DMS 273 (cell line): ENCODE data around the gene SAXO1.
"Not testable (repeated sequence)": the region's sequence is repeated elsewhere in the genome, so short reads cannot be mapped to it uniquely, and the experiment has no call there.

Experiments used
- DNase-seq: peaks from one replicate; lab custom pipeline; 2025; ENCODE audit not compliant: unreplicated experiment; lab: John Stamatoyannopoulos, UW

The SAXO1 gene

GRCh38 chr9:19033015-19033414 is at the start of gene SAXO1:
TSS of gene SAXO1 (minus strand) at chr9:19033209. CDS start at chr9:19032908, 301 bp downstream.
- no peak for DNase-seq

- DNase-seq, result no peak
Measured at GRCh38 chr9:19074836-19075235, 41.8 kb upstream of the SAXO1 start.

- no peak for DNase-seq
Measured at GRCh38 chr9:19074229-19074628, 41.2 kb upstream of the SAXO1 start.

DNA sequence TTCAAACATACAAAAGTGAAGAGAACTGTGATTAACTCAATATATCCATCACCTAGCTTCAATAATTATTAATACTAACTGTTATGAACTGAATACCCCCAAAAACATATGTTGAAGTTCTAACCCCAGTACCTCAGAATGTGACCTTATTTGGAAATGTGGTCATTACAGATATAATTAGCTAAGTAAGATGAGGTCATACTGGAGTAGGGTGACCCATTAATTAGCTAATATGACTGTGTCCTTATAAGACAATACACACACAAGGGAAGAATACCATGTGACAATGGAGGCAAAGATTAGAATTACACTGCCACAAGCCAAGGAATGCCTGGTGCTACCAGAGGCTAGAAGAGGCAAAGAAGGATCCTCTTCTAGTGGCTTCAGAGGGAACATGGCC is 24.0 kb upstream of the SAXO1 start:
- DNase-seq, result peak; percentile 5

DNA sequence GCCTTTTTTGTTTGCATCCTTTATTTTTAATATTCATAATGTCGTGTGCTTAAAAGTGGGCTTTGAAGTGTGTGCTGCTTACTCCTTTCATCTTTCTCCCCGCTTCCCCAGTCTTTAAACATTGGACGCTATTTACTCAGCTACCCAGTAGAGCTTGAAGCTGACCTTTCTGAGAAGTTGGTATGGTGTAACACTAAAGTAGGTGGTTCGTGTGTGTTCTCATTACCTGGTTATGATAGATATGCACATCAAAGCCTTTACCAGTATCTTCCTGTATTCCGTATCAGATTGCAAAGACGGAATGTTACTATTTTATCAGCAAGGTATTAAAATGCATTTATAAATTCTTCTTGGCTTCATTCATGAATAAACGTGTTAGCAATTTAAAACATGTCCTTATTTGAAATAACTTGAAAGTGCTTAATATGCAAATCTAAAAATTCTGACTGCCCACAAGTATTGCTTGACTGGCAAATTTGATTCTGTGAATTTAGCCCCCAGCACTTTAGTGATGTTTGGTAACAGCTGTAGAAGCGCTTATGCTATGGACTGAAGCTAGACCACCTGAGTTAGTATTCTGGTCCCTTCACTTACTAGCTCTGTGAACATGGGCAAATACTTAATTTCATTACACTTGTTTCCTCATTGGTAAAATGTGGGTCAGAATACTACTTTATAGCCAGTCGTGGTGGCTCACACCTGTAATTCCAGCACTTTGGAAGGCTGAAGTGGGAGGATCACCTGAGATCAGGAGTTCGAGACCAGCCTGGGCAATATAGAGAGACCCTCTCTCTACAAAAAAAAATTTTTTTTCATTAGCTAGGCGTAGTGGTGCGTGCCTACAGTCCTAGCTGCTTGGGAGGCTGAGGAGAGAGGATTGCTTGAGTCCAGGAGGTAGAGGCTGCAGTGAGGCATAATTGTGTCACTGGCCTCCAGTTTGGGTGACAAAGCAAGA is 17.9 kb upstream of the SAXO1 start:
- DNase-seq, result peak; percentile 35

DNA sequence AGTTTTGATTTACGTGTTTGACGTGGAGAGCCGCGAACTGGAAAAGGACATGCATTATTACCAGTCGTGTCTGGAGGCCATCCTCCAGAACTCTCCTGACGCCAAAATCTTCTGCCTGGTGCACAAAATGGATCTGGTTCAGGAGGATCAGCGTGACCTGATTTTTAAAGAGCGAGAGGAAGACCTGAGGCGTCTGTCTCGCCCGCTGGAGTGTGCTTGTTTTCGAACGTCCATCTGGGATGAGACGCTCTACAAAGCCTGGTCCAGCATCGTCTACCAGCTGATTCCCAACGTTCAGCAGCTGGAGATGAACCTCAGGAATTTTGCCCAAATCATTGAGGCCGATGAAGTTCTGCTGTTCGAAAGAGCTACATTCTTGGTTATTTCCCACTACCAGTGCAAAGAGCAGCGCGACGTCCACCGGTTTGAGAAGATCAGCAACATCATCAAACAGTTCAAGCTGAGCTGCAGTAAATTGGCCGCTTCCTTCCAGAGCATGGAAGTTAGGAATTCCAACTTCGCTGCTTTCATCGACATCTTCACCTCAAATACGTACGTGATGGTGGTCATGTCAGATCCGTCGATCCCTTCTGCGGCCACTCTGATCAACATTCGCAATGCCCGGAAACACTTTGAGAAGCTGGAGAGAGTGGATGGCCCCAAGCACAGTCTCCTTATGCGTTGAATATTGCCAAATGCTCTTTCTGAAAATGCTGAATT is 17.1 kb upstream of the SAXO1 start:
- peak; percentile 63 for DNase-seq

GRCh38 chr9:19048966-19049916 is 16.2 kb upstream of the SAXO1 start, which contains the start of gene RRAGA:
TSS of gene RRAGA (plus strand) at chr9:19049427. CDS start at chr9:19049660, 233 bp downstream.
- peak; percentile 98 for DNase-seq

DNA sequence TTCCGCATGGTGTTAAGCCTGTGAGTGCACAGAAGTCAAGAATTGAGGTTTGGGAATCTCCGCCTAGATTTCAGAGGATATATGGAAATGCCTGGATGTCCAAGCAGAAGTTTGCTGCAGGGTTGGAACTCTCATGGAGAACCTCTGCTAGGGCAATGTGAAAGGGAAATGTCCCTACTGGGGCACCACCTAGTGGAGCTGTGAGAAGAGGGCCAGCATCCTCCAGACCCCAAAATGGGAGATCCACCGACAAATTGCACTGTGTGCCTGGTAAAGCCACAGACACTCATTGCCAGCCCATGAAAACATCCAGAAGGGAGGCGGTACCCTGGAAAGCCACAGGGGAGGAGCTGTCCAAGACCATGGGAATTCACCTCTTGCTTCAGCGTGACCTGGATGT is 3.6 kb upstream of the SAXO1 start:
- DNase-seq, result no peak

DNA sequence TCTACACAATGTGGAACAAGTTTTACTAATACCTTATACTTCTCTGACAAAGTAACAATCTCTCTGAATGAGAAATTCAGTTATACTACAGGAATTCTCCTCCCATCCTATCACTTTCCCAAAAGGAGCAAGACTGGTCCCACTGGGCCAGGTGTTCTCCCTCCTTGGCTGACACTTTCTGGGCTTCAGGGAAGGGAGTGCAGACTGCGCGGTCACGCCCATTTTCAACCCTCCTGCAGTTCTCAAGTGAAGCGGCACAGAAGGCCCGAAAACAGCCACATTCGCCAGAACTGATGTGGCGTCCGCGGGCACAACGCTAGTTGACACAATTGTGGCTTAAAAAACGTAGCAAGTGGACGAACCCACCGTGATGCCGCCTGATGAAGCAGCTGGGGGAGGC is 603 bp downstream of the SAXO1 start:
- DNase-seq, result no peak

GRCh38 chr9:19030899-19031298 is 2.1 kb downstream of the SAXO1 start:
- DNase-seq, result no peak

GRCh38 chr9:19028835-19029451 is 4.1 kb downstream of the SAXO1 start:
- peak; percentile 80 for DNase-seq

- no peak for DNase-seq
Measured at GRCh38 chr9:19027825-19028224, 5.2 kb downstream of the SAXO1 start.

GRCh38 chr9:19026375-19026774 is 6.6 kb downstream of the SAXO1 start:
- DNase-seq, result no peak

DNA sequence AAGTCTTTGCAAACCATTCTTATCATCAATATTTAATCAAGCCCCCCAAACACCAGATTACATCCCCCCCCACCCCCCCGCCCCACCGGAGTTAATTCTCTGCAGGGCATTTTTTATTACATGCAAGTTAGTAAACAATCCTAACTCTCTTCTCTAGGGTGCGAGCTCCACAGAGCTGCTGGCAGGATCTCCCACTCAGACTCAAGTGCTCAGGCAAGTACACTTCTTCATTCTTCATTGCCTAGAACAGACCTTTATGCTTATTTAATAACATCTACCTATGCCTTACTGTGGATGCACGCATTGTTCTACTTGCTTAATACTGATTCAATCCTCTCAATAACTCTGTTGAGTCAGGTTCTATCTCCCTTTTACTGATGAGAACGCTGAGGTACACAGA is 9.9 kb downstream of the SAXO1 start:
- DNase-seq, result no peak

DNA sequence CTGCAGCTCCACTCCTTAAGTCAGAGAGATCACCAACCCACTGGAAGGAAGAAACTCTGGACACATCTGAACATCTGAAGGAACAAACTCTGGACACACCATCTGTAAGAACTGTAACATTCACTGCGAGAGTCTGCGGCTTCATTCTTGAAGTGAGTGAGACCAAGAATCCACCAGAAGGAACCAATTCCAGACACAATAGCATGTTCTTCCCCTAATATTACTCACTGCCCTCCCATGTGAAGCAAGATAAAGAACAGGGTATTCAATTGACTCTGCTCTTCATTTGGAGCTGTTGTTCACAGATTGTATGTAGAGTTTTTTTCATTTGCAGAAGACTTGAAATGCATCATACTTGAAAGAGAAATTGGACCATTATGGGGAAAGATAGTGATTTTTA is 10.8 kb downstream of the SAXO1 start:
- DNase-seq, result no peak

GRCh38 chr9:19021649-19022048 is 11.4 kb downstream of the SAXO1 start:
- DNase-seq, result not testable (repeated sequence)

DNA sequence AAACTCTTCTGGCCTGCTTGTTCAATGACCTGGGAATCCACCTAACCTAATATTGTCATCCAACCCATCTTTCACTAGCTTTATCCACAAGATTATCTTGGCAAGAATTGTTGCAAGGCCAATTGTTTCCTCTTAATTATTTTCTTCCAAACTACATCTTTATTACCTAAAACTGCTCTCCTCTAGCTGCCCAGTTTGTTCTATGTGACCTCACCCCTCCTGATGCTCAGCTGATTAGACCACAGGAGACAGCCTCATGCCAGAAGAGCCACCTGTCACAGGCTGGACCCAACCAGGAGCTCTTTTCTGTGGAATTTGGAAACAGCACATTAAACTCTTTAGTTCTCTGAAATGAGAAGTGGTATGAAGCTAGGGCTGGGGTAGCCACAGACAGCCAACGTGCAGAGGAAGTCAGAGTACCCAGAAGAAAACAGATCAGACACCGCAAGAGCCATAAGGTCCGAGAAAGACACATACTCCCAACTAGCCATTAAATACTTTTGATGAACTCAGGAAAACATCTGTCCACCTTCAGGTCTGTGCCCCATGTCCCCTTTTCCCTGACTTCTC is 12.0 kb downstream of the SAXO1 start:
- no peak for DNase-seq

GRCh38 chr9:19018201-19018600 is 14.8 kb downstream of the SAXO1 start:
- DNase-seq, result no peak

DNA sequence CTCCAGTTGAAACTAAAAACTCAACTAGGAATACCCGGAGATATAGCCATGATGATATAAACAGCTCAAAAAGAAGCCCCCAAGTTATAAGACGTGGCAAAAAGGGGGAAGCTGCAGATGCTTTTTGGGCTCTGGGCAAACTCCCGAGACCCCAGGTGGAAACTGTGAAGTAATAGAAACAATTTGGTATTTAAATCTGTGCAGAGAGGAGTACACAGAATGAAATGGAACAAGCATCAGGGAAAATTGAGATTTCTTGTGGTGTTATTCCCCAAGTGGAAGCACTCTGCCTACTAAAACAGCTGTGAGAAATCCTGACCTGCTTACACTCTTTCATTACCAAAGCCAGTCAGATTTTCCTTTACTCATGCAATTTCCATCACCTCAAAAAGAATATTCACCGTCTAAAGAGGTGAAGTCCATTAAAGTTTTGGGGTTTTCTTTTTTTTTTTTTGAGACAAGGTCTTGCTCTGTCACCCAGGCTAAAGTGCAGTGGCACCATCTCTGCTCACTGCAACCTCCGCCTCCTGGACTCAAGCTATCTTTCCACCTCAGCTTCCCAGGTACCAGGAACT is 23.5 kb downstream of the SAXO1 start:
- DNase-seq, result no peak

DNA sequence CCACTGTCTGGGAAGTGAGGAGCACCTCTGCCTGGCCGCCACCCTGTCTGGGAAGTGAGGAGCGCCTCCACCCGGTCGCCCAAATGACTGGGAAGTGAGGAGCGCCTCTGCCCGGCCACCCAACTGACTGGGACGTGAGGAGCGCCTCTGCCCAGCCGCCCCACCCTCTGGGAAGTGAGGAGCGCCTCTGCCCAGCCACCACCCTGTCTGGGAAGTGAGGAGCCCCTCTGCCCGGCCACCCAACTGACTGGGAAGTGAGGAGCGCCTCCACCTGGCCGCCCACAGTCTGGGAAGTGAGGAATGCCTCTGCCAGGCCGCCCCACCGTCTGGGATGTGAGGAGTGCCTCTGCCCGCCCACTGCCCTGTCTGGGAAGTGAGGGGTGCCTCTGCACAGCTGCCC is 32.9 kb downstream of the SAXO1 start:
- no peak for DNase-seq
